Fibroblast of gingiva (primary cell): ENCODE data around the gene TMEM82.
"Not testable (repeated sequence)": the region's sequence is repeated elsewhere in the genome, so short reads cannot be mapped to it uniquely, and the experiment has no call there.

Experiments used
- DNase-seq: peaks from one replicate; pipeline ENCODE4 v3.0.0-alpha.2; 2011; ENCODE audit warnings: low read depth

Gene TMEM82

GRCh38 chr1:15742339-15742801 is at the start of gene TMEM82:
Gene TMEM82, plus strand, starts transcription at chr1:15742499. Its CDS starts 61 bp downstream, at chr1:15742560.
- no peak for DNase-seq

DNA sequence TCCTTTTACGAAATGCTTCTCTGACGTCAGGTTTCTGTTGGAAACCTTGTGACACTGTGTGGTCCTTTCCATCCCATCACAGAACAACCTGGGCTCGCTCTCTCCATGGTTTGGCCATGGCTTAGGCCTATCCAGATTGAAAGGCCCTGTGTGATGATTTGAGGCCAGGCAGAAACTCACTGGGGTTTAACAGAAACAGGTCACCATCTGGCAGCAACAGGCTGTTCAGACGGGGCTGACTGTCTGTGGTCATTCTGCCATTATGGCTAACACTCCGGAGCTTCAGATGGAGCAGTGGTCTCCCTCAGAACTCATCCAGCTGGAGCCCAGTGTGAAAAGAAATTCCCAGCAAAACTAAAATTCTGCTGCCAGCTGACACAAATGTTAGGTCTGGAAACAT is 48.9 kb upstream of the TMEM82 start:
- DNase-seq: no peak

DNA sequence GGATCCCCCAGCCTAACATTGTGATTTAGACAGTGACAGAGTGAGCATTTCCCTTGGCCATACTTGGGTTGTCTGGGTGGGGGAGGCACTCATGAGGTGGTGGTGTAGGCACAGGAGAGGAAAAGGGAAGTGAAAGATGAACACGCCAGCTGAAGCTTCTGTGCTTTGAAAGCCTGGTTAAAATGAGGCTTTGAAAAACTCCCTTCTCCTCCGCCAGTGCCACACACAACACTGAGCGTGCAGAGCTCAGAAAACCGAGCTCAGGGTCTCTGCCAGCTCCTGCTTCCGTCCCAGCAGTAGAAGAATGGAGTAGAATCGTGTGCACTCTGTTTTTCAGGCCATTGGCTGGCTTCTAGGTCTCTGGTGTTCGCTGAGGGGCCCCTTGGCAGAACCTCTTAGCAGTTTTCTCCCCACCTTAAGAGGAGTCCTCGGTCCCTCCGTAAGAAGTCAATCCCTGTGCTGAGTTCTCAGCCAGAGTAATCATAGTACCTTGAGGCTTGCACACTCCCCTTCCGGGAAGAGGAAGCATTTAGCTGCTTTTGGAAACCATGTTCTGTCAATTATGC is 45.3 kb upstream of the TMEM82 start:
- DNase-seq: no peak

- no peak for DNase-seq
These were observed 44.1 kb upstream of the TMEM82 start for GRCh38 chr1:15698201-15698600.

DNA sequence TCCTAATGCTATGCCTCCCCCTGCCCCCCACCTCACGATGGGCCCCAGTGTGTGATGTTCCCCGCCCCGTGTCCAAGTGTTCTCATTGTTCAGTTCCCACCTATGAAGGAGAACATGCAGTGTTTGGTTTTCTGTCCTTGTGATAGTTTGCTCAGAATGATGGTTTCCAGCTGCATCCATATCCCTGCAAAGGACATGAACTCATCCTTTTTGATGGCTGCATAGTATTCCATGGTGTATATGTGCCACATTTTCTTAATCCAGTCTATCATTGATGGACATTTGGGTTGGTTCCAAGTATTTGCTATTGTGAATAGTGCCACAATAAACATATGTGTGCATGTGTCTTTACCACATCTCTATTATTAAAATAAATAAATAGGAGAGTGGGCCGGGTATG is 43.0 kb upstream of the TMEM82 start:
- not testable (repeated sequence) for DNase-seq

GRCh38 chr1:15700508-15700907 is 41.8 kb upstream of the TMEM82 start:
- no peak for DNase-seq

GRCh38 chr1:15701784-15702183 is 40.5 kb upstream of the TMEM82 start:
- DNase-seq: no peak

GRCh38 chr1:15702722-15703550 is 39.4 kb upstream of the TMEM82 start:
- peak; percentile 26 for DNase-seq

DNA sequence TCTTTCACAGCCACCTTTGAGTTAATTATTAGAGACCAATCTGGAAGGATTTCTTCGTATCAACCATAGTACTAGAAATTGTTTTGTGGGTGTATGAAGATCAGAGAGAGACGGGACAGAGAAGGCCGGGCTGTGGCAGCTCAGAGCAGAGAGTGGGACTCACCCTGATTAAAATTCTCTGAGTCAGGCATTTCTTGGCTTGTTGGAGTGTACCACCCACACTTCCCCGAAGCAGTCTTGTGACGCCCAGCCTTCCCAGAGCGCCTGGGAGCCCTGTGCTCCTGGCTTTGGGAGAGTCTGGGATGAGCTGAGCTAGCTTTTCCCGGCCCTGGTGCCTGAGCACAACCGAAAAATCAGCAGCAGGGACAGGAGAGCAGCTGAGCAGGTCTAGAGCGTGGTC is 38.7 kb upstream of the TMEM82 start:
- peak; percentile 87 for DNase-seq

- no peak for DNase-seq
These were observed 37.6 kb upstream of the TMEM82 start for GRCh38 chr1:15704526-15705183.

DNA sequence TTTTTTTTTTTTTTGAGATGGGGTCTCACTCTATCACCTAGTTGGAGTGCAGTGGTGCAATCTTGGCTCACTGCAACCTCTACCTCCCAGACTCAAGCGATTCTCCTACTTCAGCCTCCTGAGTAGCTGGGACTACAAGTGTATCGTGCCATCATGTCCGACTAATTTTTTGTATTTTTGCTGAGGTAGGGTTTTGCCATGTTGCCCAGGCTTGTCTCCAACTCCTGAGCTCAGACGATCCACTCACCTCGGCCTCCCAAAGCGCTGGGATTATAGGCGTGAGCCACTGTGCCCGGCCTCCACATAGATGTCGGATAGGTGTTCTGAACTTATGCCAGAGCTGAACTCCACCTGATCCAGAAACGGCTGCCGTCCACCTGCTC is 37.1 kb upstream of the TMEM82 start:
- DNase-seq: no peak

DNA sequence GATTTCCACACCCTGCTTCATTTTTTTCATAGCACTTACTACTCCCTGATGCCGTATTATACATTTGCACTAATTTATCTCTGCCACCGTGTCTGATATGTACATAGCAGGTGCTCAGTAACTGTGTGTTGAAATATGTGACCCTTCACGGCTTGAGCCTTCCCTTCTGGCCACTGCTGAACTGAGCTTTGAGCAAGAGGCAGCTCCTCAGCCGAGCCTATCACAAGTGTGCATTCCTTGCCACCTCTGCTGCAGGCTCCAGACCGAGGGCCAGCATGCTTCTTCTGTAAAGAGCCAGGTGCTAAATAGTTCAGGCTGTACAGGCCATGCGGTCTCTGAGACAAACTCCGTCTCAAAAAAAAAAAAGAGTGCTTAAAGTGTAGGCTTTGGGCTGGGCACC is 35.5 kb upstream of the TMEM82 start:
- DNase-seq: no peak

DNA sequence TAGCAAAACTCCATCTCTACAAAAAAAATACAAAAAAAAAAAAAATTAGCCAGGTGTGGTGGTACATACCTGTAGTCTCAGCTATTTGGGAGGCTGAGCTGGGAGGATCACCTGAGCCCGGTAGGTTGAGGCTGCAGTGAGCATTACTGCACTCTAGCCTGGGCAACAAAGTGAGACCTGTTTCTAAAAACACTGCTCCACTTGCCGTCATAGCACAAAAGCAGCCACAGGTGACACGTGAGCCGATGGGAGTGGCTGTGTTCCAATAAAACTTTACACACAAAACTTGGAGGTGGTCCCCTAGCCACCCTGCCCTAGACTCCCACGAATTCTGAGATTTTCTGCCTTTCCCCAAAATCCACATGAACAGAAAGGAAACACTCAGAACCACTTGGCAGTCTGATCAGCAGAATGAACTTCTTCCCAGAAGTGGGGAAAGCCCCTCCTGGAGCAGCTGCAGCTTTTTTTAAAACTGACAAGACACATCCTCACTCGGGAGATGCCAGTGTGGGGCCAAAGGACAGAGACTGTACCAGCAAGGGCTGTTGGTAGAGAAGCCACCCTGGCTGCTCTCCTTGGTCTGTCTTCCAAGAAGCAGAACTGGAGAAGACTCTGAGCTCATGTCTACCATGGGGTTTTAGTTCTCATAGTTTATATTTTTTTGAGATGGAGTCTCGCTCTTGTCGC is 34.9 kb upstream of the TMEM82 start:
- DNase-seq: no peak

DNA sequence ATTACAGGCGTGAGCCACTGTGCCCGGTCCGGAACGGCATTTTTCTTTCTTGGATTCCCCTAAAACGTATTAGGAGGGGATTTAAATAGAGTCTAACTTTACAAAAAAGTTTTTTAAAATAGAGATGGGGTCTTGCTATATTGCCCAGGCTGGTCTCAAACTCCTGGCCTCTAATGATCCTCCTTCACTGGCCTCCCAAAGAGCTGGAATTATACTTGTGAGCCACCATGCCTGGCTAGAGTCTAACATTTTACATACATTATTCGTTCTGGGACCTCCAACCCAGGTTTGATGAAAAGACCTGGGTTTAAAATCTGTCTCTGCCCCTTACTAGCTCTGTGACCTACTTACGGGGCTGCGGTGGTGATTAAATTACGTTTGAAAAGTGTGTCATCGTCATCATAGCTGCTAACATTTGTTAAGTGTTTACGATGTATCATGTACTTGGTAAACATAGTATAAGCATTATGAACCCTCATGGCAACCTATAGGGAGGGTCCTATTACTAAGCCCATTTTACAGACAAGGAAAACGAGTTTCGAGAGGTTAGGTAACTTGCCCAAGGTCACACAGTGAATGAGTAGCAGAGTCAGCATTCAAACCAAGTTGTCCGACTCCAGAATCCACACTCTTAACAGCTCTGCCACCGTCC is 33.7 kb upstream of the TMEM82 start:
- DNase-seq: no peak

GRCh38 chr1:15709226-15709625 is 33.1 kb upstream of the TMEM82 start:
- no peak for DNase-seq

DNA sequence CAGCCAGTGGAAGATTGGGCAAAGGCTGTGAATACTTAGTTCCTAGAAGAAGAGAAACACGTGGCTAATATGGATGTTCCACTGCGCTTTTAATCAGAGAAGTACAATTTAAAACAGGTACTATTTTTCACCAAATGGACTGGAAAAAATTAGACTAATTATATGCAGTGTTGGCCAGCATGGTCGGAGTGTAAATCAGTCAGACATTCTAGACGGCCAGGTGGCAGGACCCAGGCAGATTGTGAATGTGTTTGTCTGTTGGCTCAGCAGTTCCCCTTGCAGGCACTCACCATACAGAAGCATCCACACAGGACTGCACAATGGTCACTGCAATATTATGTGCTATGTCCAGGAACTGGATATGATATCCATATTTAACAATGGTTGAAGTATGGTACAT is 30.1 kb upstream of the TMEM82 start:
- DNase-seq: no peak

- peak; percentile 88 for DNase-seq
These were observed 27.7 kb upstream of the TMEM82 start for GRCh38 chr1:15714406-15715136.

DNA sequence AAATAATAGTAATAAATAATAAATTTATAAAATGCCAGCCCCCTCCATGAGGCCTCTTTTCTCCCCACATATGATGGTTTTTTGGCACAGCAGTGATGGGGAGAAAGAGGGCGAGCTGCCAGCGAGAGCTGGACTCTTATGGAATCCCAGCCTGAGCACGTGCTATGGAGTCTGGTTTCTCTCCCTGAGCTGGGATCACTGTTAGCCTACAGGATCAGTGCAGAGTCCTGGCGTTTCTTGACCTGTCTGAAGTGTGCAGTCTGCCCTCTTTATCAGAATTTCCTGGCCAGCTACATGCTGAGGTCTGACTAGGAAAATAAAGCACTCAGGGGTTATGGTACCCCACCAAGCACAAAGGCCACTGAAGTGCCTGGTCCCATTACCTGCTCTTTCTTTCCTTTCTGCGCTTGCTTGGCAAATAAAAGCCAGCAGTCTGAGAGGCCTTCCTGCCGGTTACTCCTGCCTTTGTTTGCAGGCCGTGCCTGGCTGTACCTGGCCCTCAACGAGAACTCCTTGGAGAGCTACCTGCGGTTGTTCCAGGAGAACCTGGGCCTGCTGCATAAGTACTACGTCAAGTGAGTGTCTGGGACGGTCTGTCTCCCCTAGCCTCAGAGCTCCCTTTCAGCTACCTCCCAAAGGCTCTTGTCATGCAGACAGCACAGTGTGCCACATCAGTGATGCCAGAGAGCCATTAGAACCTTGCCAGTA is 24.7 kb upstream of the TMEM82 start:
- no peak for DNase-seq

DNA sequence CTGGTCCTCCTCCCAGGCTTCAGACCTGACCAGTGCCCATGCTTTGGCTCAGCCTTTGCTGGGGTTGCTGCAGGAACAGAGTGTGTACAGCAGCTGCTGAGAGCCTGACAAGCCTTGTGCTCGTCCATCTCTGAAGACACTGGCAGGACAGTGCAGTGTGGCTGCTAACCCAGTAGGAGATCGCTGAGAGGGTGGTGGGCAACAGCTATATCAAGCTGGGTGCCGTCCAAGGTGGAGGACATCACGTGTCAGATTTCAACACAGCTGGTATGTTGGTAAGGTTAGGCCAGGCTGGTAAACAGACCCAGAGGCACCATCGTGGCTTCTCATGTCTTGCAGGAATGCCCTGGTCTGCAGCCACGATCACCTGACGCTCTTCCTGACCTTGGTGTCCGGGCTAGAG is 24.1 kb upstream of the TMEM82 start:
- DNase-seq: no peak

DNA sequence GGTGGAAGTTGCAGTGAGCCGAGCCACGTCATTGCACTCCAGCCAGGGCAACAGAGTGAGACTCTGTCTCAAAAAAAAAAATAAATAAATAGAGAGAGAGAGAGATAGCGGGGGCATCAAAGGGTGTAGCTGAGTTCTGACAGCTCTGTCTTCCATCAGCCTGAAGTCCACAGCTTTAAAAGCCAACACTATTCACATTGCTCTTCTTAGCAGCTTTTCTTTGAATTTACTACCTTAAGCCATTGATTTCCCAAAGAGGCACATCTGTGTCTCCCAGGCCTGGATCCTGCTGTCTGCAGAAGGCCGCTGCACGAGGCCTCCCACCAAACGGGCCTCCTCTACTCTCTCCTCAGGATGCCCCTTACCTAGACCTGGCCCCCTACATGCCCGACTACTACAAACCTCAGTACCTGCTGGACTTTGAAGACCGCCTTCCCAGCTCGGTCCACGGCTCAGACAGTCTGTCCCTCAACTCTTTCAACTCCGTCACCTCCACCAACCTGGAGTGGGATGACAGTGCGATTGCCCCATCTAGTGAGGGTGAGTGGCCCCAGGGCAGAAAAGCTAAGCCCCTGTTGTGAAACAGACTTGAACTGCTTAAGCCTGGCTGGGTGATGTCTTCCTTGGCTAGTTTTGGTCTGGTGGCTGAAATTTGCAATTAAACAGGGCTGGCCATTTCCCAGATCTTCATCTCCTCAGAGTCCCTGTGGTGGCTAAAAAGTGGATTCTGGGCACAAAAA is 22.7 kb upstream of the TMEM82 start:
- DNase-seq: no peak
